NOMO-1 treated with DMSO at 0.1 percent for 48 hours (cell line): Measurements from ENCODE around the gene CNOT11.

Source experiments
- DNase-seq: peaks from one replicate; lab custom pipeline; 2025; ENCODE audit not compliant: unreplicated experiment; lab: John Stamatoyannopoulos, UW

CNOT11 gene

DNA sequence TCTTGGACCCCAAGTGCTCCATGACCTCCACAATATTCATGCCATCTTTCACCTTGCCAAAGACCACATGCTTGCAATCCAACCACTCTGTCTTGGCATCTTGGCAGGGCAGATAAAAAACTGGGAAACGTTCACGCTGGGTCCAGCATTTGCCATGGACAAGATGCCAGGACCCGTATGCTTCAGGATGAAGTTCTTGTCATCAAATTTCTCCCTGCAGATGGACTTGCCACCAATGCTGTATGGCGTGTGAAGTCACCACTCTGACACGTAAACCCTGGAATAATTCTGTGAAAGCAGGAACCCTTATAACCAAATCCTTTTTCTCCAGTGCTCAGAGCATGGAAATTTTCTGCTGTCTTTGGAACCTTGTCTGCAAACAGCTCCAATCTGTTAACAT lies 21.5 kb downstream of the CNOT11 start:
- no peak for DNase-seq

DNA sequence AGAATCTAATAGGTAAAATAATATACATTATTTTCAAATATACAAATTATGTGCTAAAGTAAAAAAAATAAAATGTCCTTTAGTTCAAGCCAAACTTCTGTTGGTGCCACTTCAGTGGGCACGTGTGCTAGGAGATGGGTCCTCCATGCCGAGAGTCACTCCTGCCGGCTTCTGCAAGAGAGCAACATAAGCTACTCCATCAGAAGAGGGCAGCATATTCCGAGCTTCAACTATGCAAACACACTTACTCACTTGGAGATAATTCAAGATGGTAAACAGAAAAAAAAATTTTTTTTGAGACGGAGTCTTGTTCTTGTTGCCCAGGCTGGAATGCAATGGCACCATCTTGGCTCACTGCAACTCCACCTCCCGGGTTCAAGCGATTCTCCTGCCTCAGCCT lies 24.4 kb downstream of the CNOT11 start:
- DNase-seq, result no peak

DNA sequence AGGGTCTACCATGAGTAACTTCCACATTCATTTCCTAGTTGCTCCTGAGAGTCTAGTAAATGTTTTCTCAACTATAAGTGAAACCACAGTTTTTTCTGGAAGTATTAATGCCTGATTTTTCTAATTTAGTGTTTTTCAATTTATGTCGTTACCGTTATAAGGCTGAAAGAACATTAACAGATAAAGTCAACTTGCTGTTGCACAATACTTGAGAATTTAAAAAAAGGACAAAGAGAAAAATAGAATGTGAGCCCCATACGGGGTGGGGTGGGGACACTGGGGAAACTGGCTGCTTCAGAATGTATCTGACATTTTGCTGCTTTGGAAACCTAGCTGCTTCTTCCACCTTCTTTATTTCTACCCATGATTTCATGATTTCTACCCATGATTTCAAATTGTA lies 26.2 kb downstream of the CNOT11 start:
- no peak for DNase-seq

DNA sequence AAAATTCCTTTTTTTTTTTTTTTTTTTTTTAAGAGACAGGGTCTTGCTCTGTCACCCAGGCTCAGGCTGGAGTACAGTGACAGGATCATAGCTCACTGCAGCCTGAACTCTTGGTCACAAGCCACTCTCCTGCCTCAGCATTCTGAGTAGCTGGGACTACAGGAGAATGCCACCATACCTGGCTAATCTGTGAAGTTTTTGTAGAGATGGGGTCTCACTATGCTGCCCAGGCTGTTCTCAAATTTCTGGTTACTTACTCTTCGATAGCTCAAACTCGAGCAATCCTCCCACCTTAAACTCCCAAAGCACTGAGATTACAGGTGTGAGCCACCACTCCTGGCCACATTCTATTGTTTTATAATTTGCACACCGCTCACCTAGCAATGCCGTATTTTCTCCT lies 28.8 kb downstream of the CNOT11 start:
- DNase-seq, result no peak

DNA sequence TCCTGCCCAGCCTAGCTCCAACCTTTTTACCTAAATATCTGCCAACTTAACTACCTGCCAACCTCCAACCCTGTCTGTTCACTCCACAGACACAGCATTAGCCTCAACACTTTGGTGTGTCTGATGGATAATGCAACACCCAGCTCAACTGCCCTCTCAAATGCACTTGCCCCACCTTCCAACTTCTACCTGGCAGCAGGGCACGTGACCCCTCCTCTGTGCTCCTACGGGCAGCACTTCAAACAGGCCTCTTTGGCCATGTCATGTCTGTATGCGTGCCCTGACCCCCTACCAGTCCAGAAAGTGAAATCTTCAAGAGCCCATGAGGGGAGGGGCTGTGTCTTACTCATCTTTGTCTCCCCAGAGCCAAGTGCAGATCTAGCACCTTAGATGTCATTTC lies 30.3 kb downstream of the CNOT11 start:
- DNase-seq, result no peak

DNA sequence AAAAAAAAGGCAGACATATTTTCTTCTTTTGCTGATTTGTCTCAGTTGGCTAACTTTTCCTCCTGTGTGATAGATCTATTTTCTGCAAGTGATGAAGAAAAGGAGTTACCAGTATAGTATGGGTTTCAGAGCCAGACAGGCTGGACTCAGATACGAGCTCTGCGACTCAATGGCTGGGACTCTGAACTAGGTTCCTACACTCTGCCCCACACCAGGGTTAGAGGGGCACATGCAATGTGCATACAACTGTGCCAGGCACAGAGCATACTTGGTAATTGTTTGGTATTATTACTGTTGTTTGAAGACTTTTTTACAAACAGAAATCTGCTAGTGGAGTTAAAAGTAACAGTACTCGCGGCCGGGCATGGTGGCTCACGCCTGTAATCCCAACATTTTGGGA lies 34.0 kb downstream of the CNOT11 start:
- no peak for DNase-seq

DNA sequence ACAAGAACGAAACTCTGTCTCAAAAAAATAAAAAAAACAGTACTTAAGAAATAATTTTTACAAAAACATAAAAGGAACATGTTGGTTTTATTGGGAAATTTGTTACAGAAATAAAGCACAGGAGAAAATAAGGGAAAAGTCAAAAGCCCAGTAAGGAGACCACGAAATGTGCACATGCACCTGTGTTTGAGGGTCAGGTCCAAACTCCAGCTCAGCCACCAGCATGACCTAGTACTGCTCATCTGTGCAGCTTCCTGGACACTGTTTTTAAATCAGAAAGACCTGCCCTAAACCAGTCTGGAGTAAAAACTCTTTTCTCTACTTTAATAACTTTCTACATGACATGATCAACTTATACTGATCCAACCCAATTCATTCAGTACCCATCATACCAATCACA lies 34.6 kb downstream of the CNOT11 start:
- DNase-seq, result no peak

DNA sequence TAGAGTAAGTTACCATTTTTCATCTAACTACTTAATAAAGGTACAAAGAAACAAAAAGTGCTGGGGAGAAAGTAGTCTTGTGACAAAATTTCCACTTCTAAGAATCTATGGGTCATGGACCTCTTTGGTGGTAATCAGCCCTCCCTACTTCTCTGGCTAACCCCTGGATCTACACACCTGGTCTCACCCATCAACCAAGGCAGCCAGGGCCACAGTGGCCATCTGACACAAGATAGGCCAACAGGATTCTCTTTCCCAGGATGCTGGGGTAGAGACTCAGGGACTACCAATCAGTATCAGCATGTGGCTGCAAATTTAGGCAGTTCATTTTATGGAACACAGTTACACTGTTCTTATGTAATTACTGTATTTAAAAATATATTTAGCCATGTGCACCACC lies 38.0 kb downstream of the CNOT11 start:
- DNase-seq, result no peak

DNA sequence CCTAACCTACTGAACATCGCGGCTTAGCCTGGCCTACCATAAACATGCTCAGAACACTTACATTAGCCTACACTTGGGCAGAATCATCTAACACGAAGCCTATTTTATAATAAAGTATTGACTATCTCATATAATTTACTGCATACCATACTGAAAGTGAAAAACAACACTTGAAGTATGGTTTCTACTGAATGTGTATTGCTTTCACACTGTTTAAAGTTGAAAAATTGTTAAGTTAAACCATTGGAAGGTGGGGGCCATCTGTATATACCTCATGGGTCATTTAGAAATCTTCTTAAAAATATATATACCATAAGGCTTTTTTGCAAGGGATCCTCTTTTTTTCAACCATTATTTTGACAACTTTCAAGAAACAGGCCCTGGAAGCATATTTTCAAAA lies 39.3 kb downstream of the CNOT11 start:
- DNase-seq, result no peak

DNA sequence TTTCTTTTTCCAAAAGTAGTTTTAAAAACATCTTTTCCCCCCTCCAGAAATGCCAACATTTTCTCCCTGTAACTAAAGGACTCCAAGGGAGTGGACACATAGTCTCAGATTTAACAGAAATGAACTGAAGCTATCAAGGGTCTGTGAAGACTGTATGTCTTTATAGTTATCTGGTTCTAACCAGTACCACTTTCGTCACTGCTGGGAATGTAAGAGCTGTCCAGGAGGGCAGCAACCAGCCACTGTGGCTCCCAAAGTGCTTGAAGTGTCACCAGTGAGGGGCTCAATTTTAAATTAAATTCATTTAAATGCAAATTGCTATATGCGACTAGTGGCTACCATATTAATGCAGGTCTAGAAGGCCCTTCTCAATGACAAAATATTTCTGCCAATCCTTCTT lies 40.9 kb downstream of the CNOT11 start:
- DNase-seq, result no peak

DNA sequence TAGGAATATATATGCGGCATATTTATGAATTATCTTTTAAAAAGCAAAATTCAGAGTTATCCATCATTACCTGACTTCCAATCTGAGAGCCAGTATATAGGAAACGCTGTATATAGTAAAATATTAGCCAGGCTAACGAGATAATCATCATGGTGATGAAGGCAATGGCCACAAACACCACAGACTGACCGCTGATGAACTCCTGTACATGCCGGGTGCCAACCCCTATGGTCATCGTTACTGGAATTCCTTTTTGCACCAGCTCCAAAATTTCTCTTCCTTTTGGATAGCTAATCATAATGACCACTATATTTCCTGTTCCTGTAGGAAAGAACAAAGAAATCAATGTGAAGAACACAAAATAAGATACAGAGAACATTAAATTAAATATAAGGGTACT lies 42.2 kb downstream of the CNOT11 start:
- DNase-seq, result no peak

DNA sequence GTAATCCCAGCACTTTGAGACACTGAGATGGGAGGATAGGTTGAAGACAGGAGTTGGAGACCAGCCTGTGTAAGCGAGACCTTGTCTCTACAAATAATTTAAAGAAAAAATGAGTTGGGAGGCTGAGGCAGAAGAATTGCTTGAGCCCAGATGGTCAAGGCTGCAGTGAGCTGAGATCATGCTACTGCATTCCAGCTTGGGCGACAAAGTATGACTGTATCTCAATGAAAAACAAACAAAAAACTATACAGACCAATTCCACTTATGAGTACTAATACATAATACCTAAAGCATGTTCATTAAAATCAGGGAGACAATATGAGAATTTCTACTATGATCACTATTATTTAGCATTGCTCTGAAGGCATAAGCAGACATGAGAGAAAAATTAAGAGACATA lies 43.2 kb downstream of the CNOT11 start:
- no peak for DNase-seq

DNA sequence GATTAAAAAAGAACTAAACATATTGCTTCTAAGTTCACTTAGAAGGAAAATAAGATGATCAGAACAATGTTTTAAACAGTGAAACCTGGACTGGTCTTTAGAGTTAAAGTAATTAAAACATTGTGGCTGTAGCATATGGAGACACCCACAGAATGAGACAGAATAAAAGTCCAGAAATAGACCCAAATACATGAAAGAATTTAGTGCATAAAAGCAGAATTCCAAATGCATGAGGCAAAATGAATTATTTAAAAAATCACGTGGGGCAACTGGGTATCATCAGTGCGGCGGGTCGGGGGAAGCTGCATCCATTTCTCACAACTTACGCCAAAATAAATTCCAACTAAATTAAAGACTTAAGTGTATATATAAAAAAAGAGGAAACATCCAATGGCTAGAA lies 43.7 kb downstream of the CNOT11 start:
- DNase-seq, result no peak

DNA sequence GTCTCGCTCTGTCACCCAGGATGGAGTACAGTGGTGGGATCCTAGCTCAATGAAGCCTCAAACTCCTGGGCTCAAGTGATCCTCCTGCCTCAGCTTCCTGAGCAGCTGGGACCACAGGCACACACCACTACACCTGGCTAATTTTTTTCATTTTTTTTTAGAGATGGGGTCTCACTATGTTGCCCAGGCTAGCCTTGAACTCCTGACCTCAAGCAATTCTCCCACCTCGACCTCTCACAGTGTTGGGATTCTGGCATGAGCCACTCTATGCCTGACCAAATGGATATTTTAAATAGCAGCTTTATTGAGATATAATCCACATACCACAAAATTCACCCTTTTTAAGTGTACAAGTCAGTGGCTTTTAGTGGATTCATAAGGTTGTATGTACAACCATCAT lies 44.7 kb downstream of the CNOT11 start:
- DNase-seq, result no peak

DNA sequence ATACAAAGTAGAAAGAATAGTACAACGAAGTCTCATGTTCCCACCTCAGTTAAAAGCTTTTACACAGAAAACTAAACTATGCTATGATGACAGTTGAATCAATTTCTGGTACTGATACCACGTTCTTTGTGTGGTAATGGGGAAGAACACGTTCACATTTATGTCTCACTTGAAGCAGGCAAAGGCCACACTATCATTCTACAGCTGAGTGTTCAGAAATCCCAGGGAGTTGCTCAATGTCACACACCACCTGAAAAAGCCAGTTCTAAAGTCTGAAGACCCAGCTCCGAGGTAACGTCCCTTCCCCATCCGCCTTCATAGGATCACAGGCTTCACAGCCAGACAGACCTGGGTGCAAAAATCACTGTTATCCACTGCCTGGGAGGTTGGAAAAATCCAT lies 46.9 kb downstream of the CNOT11 start:
- DNase-seq, result no peak

DNA sequence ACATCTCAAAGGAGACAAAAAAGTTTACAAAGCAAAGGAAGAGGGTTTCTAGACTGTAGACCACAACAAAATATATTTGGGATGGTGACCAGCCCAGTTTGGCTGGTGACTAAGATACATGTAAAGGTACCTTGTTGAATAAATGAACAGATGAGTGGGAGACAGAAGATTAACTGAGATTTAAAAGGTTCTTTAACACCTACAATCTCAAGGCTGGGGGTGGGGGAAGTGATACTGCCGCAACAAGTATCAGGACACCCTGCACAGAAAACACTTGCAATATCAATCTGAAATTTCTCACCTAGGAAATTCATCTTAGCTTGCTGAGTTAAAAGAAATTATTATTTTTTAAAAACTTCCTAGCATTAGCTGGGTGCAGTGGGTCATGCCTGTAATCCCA lies 47.5 kb downstream of the CNOT11 start:
- no peak for DNase-seq

DNA sequence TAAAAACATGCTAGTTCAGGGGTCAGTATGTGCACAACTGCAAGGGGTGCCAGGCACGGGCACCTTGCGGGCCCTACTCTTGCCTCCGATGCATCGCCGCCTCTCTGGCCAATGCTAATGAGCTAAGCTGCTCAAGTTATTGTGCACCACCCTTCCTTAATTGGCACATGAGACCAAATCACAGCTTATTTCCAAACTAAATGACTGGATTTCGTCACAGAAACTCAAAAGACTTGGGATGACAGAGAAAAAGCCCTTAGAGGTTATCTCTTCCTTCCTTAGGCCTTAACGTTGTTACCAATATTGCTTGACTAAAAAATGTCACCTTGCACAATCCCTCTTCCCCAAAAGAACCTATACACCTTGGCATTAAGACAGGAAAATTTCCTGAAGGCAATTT lies 48.1 kb downstream of the CNOT11 start:
- no peak for DNase-seq

DNA sequence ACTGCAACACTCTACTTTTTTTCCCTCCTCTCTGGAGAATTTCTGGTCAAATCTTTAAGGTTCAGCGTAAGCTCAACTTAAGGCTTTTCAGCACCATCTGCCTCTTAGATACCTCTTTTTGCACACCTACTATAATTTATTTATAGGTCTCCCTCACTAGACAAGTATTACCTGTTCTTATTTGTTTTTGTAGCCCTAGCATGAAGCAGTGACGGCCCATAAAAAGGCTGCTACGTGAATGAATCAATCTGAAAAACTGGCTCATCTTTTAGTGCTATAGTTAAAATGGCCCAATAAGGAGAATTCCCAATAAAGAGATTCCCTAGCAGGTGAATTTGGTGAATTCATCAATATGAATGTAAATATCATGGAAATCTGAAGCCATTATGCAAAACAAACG lies 49.3 kb downstream of the CNOT11 start:
- no peak for DNase-seq

DNA sequence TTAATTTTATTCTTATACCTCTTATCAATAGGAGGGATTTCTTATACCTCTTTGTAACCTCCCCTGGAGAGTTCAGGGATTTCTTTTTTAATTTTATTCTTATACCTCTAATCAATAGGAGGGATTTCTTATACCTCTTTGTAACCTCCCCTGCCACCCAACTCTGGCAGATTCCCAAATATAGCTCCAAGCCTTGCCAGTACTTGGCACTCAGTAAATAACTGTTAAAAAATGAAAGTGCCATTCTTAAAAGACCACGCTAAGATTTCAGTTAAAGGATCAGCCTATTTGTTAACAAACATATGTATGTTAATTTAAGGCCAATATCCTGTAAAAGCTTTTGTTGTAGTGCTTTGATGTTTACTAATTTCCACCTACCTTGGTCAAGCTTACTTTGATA lies 51.0 kb downstream of the CNOT11 start:
- DNase-seq, result no peak

DNA sequence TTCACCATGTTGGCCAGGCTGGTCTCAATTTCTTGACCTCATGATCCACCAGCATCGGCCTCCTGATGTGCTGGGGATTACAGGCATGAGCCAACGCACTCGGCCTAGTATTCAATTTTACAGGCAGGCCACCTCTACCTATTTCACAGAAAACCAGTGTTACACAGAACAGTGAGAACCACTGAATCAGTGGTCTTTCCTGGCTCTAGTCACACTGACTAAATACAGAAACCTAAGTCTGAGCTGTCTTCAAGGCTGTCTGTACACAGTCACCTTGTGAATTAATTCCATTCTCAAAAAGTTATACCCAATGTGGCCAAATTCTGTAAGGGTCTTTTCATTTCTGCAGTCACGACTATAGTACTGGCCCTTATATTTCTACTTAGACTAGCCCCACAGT lies 52.3 kb downstream of the CNOT11 start:
- DNase-seq, result no peak

DNA sequence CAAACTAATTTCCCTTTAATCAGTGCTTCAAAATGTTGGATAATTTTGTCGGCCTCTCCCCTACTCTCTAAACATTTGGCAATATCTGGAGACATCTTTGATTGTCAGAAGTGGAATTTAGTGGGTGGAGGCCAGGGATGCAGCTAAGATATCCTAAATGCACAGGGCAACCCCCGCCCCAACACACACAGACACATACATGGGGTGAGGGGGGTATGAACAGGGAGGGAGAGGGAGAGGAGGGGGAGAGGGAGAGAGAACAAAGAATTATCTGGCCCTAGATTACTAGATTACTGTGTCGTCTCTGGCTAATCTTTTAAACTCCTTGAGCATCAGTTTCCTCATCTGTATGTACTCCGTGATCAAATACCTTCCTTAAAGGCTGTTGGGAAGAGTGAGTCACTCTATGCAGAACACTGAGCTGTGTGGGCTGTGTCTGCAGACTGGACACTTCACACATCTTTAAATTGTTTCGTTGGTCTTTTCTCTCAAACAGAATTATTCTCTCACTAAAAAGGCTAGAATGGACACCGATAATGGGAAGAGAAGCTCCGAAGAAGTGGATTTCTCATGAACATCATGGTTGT lies 52.9 kb downstream of the CNOT11 start:
- DNase-seq, result no peak

DNA sequence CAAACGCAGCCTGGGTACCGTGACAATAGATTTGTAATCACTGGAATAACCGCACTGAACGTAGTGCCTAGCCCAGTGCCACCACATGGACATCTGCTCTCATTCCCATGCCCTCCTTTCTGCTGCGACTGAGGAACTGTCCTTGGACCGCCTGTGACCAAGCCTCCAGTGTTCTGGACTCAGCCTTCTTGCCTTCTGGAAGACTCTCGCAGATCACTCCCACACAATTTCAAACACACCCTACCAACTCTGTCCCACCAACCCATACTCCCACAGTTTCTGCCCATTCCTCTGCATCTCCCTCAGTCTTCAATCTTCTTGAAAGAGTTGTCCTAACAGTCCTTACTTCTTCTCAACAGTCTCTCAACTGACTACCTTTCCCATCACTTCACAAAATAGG lies 53.7 kb downstream of the CNOT11 start:
- no peak for DNase-seq

DNA sequence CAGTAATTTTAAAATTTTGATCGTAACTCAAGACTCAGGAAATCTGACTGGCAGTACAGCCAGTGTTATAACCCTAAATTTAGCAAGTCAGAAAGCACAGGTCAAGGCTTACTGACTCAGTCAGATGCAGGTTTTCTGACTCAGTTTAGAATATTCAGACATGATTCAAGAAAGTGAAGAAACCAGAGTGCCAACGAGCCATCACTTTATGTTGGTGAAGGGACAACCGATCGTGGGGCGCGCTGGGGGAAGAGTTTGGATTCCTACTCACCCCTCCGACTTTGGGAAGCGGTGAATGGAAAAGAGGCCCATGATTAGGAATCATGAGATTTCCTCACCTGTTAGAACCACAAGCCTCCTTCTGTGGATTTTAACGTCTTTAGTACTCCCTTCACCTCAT lies 54.8 kb downstream of the CNOT11 start:
- no peak for DNase-seq

DNA sequence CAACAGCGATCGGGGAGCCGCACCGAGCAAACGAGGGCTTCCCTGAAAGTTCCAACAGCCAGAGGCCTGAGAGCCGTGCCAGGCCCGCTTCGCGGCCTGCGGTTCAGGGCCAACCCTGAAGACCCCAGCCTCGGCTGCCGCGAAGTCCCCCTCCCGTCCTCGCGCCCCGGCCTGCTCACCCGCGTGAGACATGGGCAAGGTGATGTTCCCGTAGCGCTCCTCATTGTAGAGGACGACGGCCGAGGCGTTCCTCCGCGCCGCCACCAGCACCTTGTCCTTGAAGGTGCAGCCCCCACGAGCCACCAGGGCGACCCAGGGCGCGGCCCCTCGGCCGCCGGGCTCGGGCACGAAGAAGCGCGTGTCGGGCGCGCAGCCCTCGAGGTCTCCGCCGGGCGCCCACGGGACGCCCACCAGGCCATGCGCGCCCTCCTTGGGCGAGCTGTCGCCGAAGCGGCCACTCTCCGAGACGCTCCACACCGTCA lies 55.3 kb downstream of the CNOT11 start:
- DNase-seq, result no peak
